Frontal cortex (tissue), 4 donors: Measurements from ENCODE around the gene CEP135. TPM values are rescaled to one million over a fixed set of nuclear protein-coding genes. Genes with fewer than 3 reads are reported as not detected.
"Not testable (repeated sequence)": the region's sequence is repeated elsewhere in the genome, so short reads cannot be mapped to it uniquely, and the experiment has no call there.

ENCODE experiments used
- DNase-seq, 2 donors: peaks; one replicate each; pipeline ENCODE4 v3.0.0; 2012; ENCODE audit warnings: low spot score in 2 of 2
- FAIRE-seq: peaks from 2 replicates; lab custom pipeline; 2012; peaks lifted over from hg19 to GRCh38; lab: Jason Lieb, UNC
- total RNA-seq: library from RNA; depleted of rRNA; stranded (reverse); fragments of >200 nt; gene quantifications from one replicate; pipeline ENCODE4 v1.2.3, GENCODE V29; 2014
- donor health status: control.
- donor health status: control.
- donor health status: control.

The CEP135 gene
- total RNA-seq, 1 donor from 2014 or later = 20.0 TPM

GRCh38 chr4:56058555-56058954, 109.8 kb downstream of the CEP135 start:
- FAIRE-seq = no peak

DNA sequence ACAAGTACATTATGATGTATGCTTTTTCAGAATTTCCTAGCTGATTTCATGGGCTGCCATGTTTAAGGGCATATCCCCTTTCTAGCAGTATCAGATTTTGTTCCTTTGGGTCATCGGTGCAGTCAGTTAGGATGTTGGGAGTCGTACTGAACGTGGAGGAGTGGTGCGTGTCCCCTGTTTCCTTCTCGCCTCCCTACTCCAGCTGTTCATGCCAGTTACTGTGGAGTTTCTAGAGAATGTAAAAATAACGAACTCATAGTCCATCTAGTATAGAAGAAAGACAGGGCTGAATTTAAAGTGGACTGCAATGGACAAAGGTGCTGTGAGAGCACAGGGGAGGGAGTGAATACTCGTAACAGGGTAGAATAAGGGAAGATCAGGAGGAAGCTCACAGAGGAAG, 111.3 kb downstream of the CEP135 start:
- DNase-seq (no peak), FAIRE-seq (no peak)

More at GRCh38 chr4:56058555-56058954, 109.8 kb downstream of the CEP135 start:
- no peak for DNase-seq

GRCh38 chr4:56062106-56062505, 113.4 kb downstream of the CEP135 start:
- DNase-seq = no peak
- FAIRE-seq = no peak

GRCh38 chr4:56062526-56063145, 113.9 kb downstream of the CEP135 start:
- FAIRE-seq = no peak
- DNase-seq = no peak

- DNase-seq (no peak), FAIRE-seq (no peak)
Measured at GRCh38 chr4:56066493-56066892, 117.7 kb downstream of the CEP135 start.

GRCh38 chr4:56067826-56068225, 119.1 kb downstream of the CEP135 start:
- DNase-seq = no peak
- FAIRE-seq = no peak

- not testable (repeated sequence) for DNase-seq, FAIRE-seq
Measured at GRCh38 chr4:56072730-56073129, 124.0 kb downstream of the CEP135 start.

DNA sequence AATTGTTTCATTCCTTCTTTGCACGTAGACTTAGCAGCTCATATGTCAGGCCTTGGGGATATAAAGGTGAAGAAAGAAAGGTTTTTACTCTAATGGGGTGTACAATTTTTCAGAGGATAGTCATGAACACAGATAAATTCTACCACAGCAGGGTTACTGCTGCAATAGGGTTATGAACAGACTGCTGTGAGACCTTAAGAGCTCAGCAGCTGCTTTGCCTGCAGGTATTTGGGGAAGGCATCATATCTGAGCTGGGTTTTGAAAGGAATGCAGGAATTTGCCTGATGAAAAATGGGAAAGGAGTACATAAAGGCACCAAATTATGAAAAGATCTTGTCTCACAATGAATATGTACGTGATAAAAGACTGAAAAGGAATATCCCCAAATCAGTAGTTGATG, 128.9 kb downstream of the CEP135 start:
- DNase-seq (no peak), FAIRE-seq (no peak)

DNA sequence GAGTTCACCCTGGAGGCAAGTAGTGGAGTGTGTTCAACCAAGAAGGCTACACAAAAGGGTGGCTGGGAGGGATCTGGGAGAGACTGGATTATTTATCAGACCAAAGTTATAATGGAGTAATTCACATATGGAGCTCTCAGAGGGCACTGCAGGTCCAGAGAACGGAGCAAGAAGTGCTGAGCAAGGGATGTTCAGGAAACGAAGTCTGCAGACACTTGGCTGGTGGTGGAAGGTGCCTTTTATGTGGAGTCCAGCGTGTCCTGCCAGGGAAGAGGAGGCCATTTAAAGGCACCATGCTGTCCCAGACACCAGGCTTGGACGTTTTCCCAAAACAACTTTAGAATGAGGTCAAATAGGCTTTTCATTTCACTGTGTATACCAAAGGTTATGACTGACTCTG, 130.1 kb downstream of the CEP135 start:
- DNase-seq = no peak
- FAIRE-seq = no peak

DNA sequence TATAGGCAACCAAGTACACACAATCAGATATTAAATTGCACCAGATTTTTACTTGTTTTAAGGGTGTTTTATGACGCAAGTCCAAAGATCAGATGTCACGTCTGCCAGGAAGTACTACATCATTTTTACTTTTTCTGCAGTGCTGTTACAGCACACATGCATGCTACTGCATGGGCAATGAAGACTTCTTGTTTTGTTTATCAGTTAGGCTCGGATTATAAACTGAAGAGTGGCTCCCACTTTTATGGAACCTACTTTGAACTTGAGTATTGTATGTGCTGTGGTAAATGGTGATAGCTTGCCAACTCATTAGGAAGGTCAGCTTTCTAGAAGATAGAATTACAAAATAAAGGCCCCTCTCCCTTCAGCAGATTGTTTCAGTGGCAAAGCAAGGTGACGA, 131.6 kb downstream of the CEP135 start:
- no peak for FAIRE-seq
- no peak for DNase-seq

GRCh38 chr4:56082829-56083228, 134.1 kb downstream of the CEP135 start:
- DNase-seq (no peak), FAIRE-seq (no peak)

Other genes starting within 250 kb of the CEP135 start
- not detected for gene EXOC1L, start 129.2 kb upstream of the CEP135 start, total RNA-seq
- 75.8 TPM for gene EXOC1, start 95.3 kb upstream of the CEP135 start, total RNA-seq